Measurements from ENCODE around the gene RPS17.

- TF ChIP-seq SUZ12 (IDR thresholded peaks at IDR 0.05; ENCODE audit: extremely low read depth, insufficient read depth, insufficient read length) (no peak), YY1 (IDR thresholded peaks at IDR 0.05; ENCODE audit: insufficient read depth, insufficient read length) (no peak)
These were observed 7.8 kb downstream of the RPS17 start for GRCh38 chr15:82532383-82532990.

Measured in NT2/D1 (cell line).